Left ventricle myocardium inferior (tissue), 1 donor: ENCODE measurements around the gene AK9. TPM values are rescaled to one million over a fixed set of nuclear protein-coding genes. Genes with fewer than 3 reads are reported as not detected.

ENCODE experiments used
- DNase-seq: peaks from one replicate; pipeline ENCODE4 v3.0.0-alpha.2; 2020
- H3K27ac ChIP-seq: fragments of 200-600 bp; replicated peaks from 2 replicates; pipeline ENCODE4 v1.8.0; 2021
- H3K27me3 ChIP-seq: fragments of 200-600 bp; 2 replicates; pipeline ENCODE4 v1.8.0; 2021; ENCODE audit warnings: low read depth
- H3K36me3 ChIP-seq: fragments of 200-600 bp; 2 replicates; pipeline ENCODE4 v1.8.0; 2021
- H3K4me1 ChIP-seq: fragments of 200-600 bp; 2 replicates; pipeline ENCODE4 v1.8.0; 2021
- H3K4me3 ChIP-seq: fragments of 200-600 bp; 2 replicates; pipeline ENCODE4 v1.8.0; 2021; ENCODE audit warnings: mild to moderate bottlenecking, moderate library complexity
- H3K9me3 ChIP-seq: fragments of 200-600 bp; replicated peaks from 2 replicates; pipeline ENCODE4 v1.8.0; 2021
- intact Hi-C: fragments of 100-400 bp; cut with micrococcal nuclease; formaldehyde crosslinking; loops from one replicate; pipeline ENCODE4 v1.11.0; 2022
- total RNA-seq: library from RNA; stranded (reverse); fragmentation: NEBNext Ultra II Directional; extraction: Animal tissue kit (Norgen Biotek cat#: 25700); gene quantifications from one replicate; pipeline ENCODE4 v1.2.1, GENCODE V29; 2021
- TF ChIP-seq, protein P1 (sequence below): fragments of 200-600 bp; IDR thresholded peaks from 2 replicates; pipeline ENCODE4 v1.8.0; 2021; ENCODE audit warnings: antibody characterized with exemption, mild to moderate bottlenecking, borderline replicate concordance
- donor health status: DM: no; HTN: yes; CAD: no; lungs with severe emphysema.

AK9 gene
- total RNA-seq, 1 donor from 2014 or later: 12.6 TPM

DNA sequence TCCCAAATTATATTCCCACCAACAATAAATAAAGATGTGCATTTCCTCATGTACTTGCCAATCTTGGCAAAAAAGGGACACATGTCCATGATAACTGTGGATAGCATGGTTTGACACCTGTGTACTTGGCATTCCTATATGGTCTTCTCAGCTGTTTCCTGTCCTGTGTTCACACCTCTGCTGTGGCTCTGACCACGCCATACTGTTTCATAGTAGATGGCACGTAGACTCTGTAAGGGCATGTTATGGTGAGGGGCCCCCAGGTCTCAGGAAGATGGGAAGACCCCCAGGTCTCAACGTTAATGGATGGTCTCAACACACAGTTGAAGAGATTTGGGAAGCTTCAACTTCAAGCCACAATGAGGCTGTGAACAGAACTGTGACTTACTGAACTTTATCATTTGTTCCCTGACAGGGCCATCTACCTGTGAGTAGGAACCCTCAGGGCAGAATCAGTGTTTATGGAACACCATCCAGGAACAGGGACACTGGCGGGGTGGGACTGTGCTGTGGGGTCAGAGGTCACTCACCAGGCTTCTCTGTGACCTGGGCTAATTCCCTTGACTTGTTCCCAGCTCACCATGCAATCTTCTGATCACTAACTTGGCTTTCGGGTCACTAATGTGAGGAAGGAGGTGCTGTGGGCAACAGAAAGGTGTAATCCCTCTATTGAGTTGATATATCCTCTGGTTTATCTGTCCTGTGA lies 219.7 kb downstream of the AK9 start:
- TF ChIP-seq, protein P1, sequence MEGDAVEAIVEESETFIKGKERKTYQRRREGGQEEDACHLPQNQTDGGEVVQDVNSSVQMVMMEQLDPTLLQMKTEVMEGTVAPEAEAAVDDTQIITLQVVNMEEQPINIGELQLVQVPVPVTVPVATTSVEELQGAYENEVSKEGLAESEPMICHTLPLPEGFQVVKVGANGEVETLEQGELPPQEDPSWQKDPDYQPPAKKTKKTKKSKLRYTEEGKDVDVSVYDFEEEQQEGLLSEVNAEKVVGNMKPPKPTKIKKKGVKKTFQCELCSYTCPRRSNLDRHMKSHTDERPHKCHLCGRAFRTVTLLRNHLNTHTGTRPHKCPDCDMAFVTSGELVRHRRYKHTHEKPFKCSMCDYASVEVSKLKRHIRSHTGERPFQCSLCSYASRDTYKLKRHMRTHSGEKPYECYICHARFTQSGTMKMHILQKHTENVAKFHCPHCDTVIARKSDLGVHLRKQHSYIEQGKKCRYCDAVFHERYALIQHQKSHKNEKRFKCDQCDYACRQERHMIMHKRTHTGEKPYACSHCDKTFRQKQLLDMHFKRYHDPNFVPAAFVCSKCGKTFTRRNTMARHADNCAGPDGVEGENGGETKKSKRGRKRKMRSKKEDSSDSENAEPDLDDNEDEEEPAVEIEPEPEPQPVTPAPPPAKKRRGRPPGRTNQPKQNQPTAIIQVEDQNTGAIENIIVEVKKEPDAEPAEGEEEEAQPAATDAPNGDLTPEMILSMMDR: no peak
- peaks cover 85% of the 10 kb centered on the region for H3K36me3 ChIP-seq
- no peaks in the 10 kb centered on the region for H3K9me3 ChIP-seq
- no peak overlapping the region for H3K27ac ChIP-seq
- H3K4me3 ChIP-seq: no peak overlapping the region
- no peaks in the 10 kb centered on the region for H3K27me3 ChIP-seq
- H3K4me1 ChIP-seq: peaks cover 11% of the 10 kb centered on the region
- intact Hi-C loops: no loop called here
- DNase-seq: no peak

DNA sequence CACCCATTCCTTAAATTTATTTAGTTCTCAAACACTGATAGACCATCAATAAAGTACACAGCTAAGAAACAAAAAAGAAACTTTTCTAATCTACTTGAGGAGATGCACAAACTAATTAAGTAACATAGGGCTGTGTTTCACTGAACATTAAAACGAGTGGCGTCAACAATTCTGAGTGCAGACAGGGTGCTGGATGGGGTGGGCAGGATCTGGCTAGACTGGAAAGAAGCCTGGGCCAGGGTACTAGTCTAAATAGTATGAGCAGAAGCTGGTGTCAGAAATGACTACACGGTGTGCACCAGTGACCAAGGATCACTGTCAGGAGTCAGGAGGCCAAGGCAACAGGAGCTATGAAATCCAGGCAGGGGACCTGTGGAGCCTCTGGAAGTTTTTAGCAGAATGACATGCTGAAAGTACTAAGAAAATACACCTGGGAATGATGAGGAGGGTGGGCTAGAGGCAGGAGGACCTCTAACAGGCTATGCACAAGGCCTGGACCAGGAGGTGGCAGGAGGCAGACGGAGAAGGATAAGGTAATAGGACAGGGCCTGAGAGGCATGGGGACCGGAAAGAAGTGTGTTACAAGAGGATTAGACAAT lies 221.3 kb downstream of the AK9 start:
- H3K9me3 ChIP-seq: no peaks in the 10 kb centered on the region
- intact Hi-C loops: no loop called here
- H3K4me1 ChIP-seq: peaks cover 13% of the 10 kb centered on the region
- H3K4me3 ChIP-seq: no peak overlapping the region
- peaks cover 86% of the 10 kb centered on the region for H3K36me3 ChIP-seq
- H3K27me3 ChIP-seq: no peaks in the 10 kb centered on the region
- TF ChIP-seq, protein P1: no peak
- H3K27ac ChIP-seq: no peak overlapping the region
- DNase-seq: no peak

DNA sequence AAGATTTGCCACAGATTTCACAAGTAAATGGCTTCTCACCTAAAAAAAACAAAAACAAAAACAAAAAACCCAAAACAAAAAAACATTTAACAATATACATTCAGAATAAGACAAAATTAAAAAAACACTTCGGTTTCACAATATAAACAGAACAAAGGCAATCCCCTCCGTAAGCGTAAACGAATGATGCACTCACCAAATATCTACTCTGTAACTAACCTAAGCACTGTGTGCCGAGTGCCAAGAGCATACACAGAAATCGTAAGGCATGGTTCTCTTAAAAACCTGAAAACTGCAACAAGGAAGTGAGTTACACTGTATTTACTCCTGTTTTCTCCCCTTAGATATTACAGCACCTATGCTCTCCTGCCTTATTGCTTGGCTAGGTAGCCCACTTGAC lies 223.3 kb downstream of the AK9 start:
- no peak overlapping the region for H3K27ac ChIP-seq
- no peaks in the 10 kb centered on the region for H3K9me3 ChIP-seq
- peaks cover 76% of the 10 kb centered on the region for H3K36me3 ChIP-seq
- H3K4me1 ChIP-seq: peaks cover 13% of the 10 kb centered on the region
- intact Hi-C loops: no loop called here
- DNase-seq: no peak
- H3K4me3 ChIP-seq: no peak overlapping the region
- TF ChIP-seq, protein P1: no peak
- no peaks in the 10 kb centered on the region for H3K27me3 ChIP-seq

DNA sequence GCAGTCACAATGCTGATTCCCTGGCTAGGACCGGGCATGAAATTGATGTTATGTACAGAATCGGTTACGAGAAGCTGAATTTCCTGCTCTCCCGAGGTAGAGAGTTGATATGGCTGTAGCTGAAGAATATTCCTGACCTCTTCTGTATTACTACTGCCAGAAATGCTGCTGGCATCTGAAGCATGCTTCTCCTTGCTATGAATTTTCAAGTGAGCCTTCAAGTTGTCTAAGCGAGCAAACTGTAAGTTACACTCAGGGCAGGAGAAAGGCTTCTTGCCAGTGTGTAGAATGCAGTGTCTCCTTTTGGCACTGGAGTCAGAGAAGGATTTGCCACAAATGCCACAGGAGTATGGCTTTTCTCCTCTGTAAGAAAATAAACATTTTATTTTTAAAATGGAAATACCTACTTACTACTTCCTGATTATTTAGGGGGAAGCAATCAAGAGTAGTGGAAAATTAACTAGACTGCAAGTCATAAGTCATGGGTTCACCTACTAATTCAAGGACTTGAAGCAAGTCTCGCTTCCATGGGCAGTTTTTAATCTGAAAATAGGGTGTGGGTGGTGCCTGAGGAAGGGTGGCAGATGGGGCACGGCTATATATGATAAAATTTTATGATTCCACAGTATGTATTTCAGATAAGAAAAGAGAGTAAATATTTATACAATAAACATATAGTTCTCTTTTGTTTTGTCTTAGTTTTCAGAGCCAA lies 224.6 kb downstream of the AK9 start:
- no peaks in the 10 kb centered on the region for H3K27me3 ChIP-seq
- peaks cover 13% of the 10 kb centered on the region for H3K4me1 ChIP-seq
- peaks cover 75% of the 10 kb centered on the region for H3K36me3 ChIP-seq
- H3K4me3 ChIP-seq: no peak overlapping the region
- H3K27ac ChIP-seq: peak overlapping the region; percentile 20
- intact Hi-C loops: no loop called here
- no peaks in the 10 kb centered on the region for H3K9me3 ChIP-seq
- TF ChIP-seq, protein P1: no peak
- no peak for DNase-seq

DNA sequence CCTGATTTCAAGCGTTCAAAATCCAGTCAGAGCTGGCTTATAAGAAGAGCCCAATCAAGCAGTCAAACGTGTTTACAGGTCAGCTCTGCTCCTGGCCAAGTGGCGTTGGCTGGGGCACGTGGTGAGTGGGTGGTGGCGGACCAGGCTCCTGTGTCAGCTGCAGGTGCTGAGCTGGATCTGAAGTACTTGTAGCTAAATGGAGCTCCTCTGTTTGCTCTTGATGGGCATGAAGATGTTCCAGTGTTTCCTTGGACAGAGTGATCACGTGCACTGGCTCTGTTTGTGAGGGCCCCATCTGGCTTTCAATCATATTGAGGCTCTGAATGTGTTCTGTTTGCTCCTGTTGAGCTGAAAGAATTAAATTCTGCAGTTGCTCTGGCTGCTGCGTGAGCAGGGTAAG lies 225.2 kb downstream of the AK9 start:
- H3K4me3 ChIP-seq: no peak overlapping the region
- H3K36me3 ChIP-seq: peaks cover 75% of the 10 kb centered on the region
- H3K27me3 ChIP-seq: no peaks in the 10 kb centered on the region
- TF ChIP-seq, protein P1: no peak
- DNase-seq: no peak
- H3K27ac ChIP-seq: peak overlapping the region; percentile 20
- H3K9me3 ChIP-seq: peaks cover 3% of the 10 kb centered on the region
- peaks cover 13% of the 10 kb centered on the region for H3K4me1 ChIP-seq
- intact Hi-C loops: no loop called here
